ENCODE results near the gene GNG12. TPM values are rescaled to one million over a fixed set of nuclear protein-coding genes. Genes with fewer than 3 reads are reported as not detected.

The GNG12 gene
- total and polyA plus RNA-seq, 2 donors (not counting 3 experiments of a cell fraction or from before 2014, with no cell fraction given): 107 to 152 TPM

Small RNAs within 50 kb of the gene (small RNA-seq; reads per million reads assigned to genes)
- gene RN7SL392P (ENCODE audit: insufficient read depth, insufficient read length, low read depth, low replicate concordance) (not detected), gene RNU7-80P (ENCODE audit: insufficient read depth, insufficient read length, low read depth, low replicate concordance) (not detected)

Other genes with a start within 250 kb of the GNG12 start
- gene GADD45A, start 148.3 kb downstream of the GNG12 start, total RNA-seq: 77.4 and 91.6 TPM in 2 replicates
- 54.9 and 87.6 TPM in 2 replicates for gene GADD45A, start 148.3 kb downstream of the GNG12 start, polyA plus RNA-seq
- 1.0 and 1.2 TPM in 2 replicates for gene DIRAS3, start 217.2 kb upstream of the GNG12 start, total RNA-seq
- gene DIRAS3, start 217.2 kb upstream of the GNG12 start, polyA plus RNA-seq: 6.7 and 7.6 TPM in 2 replicates